Left cardiac atrium (tissue), 4 donors: ENCODE results near the gene DYNC1LI2. TPM values are rescaled to one million over a fixed set of nuclear protein-coding genes. Genes with fewer than 3 reads are reported as not detected.

Experiments
- ATAC-seq, 2 donors: fragments of 200-7000 bp; cut with Tn5 transposase; one replicate each; pipeline ENCODE4 v1.9.1; 2020; ENCODE audit warnings: mild to moderate bottlenecking in 2 of 2, moderate library complexity in 2 of 2
- DNase-seq: peaks from one replicate; pipeline ENCODE4 v3.0.0-alpha.2; 2020
- intact Hi-C, 2 donors: fragments of 100-400 bp; cut with DNase I; formaldehyde crosslinking; loops; one replicate each; pipeline versions ENCODE4 v1.14.1 to v1.15.1; 2022 to 2023
- total RNA-seq, 2 donors: library from RNA; stranded (reverse); fragmentation: NEBNext Ultra II Directional; extraction: Animal tissue kit (Norgen Biotek cat#: 25700); gene quantifications; one replicate each; pipeline ENCODE4 v1.2.1, GENCODE V29; 2021
- donor health status: DM: no; HTN: yes; CAD: no.
- donor health status: DM: no; HTN: yes; CAD: no; lungs with severe emphysema.
- donor health status: DM: yes; HTN: yes; CAD: no.
- donor health status: Dilated cardiomyopathy.

DYNC1LI2 gene
- total RNA-seq, 2 donors from 2014 or later = 81.6 to 90.6 TPM

- intact Hi-C loops = no loop called here
- ATAC-seq (no peak), DNase-seq (no peak)
Observed at GRCh38 chr16:66678337-66678736, 73.1 kb downstream of the DYNC1LI2 start.

GRCh38 chr16:66677836-66678235, 73.6 kb downstream of the DYNC1LI2 start:
- intact Hi-C loops = no loop called here
- no peak for ATAC-seq
- no peak for DNase-seq

- intact Hi-C loops = no loop called here
- DNase-seq = no peak
- ATAC-seq = no peak
Observed at GRCh38 chr16:66677179-66677578, 74.2 kb downstream of the DYNC1LI2 start.

- DNase-seq = no peak
- intact Hi-C loops = no loop called here
- ATAC-seq = no peak
Observed at GRCh38 chr16:66676599-66676998, 74.8 kb downstream of the DYNC1LI2 start.

- intact Hi-C loops = no loop called here
- ATAC-seq (no peak), DNase-seq (no peak)
Observed at GRCh38 chr16:66673691-66674090, 77.7 kb downstream of the DYNC1LI2 start.

Other genes with a start within 250 kb of the DYNC1LI2 start
- gene TK2, start 201.5 kb downstream of the DYNC1LI2 start, total RNA-seq = 10 to 100 TPM; 22.3 to 28.2 TPM
- 10 to 100 TPM; 15.8 to 22.5 TPM for gene CKLF, start 199.0 kb downstream of the DYNC1LI2 start, total RNA-seq
- 1 to 10 TPM; 1.3 to 3.0 TPM for gene CMTM1, start 185.2 kb downstream of the DYNC1LI2 start, total RNA-seq
- under 1 TPM in 1 of 2 donors, not detected in 1; 0.62 TPM for gene CMTM2, start 172.1 kb downstream of the DYNC1LI2 start, total RNA-seq
- gene CMTM3, start 146.9 kb downstream of the DYNC1LI2 start, total RNA-seq = 10 to 100 TPM; 18.1 to 18.9 TPM
- gene CMTM4, start 54.9 kb downstream of the DYNC1LI2 start, total RNA-seq = 10 to 100 TPM; 14.4 to 15.1 TPM
- gene TERB1, start 50.0 kb upstream of the DYNC1LI2 start, total RNA-seq = not detected
- gene NAE1, start 79.4 kb upstream of the DYNC1LI2 start, total RNA-seq = 10 to 100 TPM; 32.6 to 35.4 TPM
- not detected for gene CA7, start 92.8 kb upstream of the DYNC1LI2 start, total RNA-seq
- 1 to 10 TPM; 6.8 to 8.1 TPM for gene PDP2, start 128.9 kb upstream of the DYNC1LI2 start, total RNA-seq
- under 1 TPM; 0.39 to 0.47 TPM for gene CDH16, start 167.3 kb upstream of the DYNC1LI2 start, total RNA-seq
- 100 to 1,000 TPM in 1 of 2 donors, 10 to 100 TPM in 1; 58.3 to 325 TPM for gene RRAD, start 173.9 kb upstream of the DYNC1LI2 start, total RNA-seq
- gene CIAO2B, start 182.8 kb upstream of the DYNC1LI2 start, total RNA-seq = 100 to 1,000 TPM in 1 of 2 donors, 10 to 100 TPM in 1; 92.7 to 120 TPM
- gene CES2, start 183.9 kb upstream of the DYNC1LI2 start, total RNA-seq = 10 to 100 TPM; 27.6 to 48.0 TPM
- gene CES3, start 209.7 kb upstream of the DYNC1LI2 start, total RNA-seq = 1 to 10 TPM in 1 of 2 donors, under 1 TPM in 1; 0.63 to 1.4 TPM
- 1 to 10 TPM; 5.2 to 8.5 TPM for gene CES4A, start 237.0 kb upstream of the DYNC1LI2 start, total RNA-seq